HepG2 (cell line): ENCODE measurements around the gene RELB. TPM values are rescaled to one million over a fixed set of nuclear protein-coding genes. Genes with fewer than 3 reads are reported as not detected.
A peak's percentile ranks its signal among the peaks of the same experiment; 100 is the strongest.

ENCODE experiments used
- ARID4A ChIP-seq: sonication (generic); formaldehyde crosslinking; IDR thresholded peaks from 2 replicates; pipeline ENCODE4 v1.5.0; 2020; ENCODE audit warnings: mild to moderate bottlenecking, missing genetic modification reagents, borderline replicate concordance
- ARNTL ChIP-seq: sonication (generic); formaldehyde crosslinking; IDR thresholded peaks from 2 replicates; pipeline ENCODE4 v1.4.0; 2020; ENCODE audit warnings: mild to moderate bottlenecking, missing genetic modification reagents
- ATF1 ChIP-seq: IDR thresholded peaks from 2 replicates; pipeline ENCODE4 v1.6.1; 2016; ENCODE audit warnings: mild to moderate bottlenecking, control low read depth
- GTF2F1 ChIP-seq: fragments of 150-350 bp; IDR thresholded peaks from 2 replicates; pipeline ENCODE4 v1.6.1; 2014; ENCODE audit warnings: low read length
- HMG20A ChIP-seq: IDR thresholded peaks from 2 replicates; pipeline ENCODE4 v1.6.1; 2016; ENCODE audit warnings: borderline replicate concordance
- HMGA1 ChIP-seq: sonication (generic); formaldehyde crosslinking; conservative IDR thresholded peaks from 2 replicates; pipeline ENCODE4 v1.4.0; 2020; ENCODE audit warnings: missing genetic modification reagents
- NONO ChIP-seq, 2 experiments: fragments of 450-650 bp in 1 of 2; sonication (generic) in 1 of 2; formaldehyde crosslinking in 1 of 2; IDR thresholded peaks in 1 of 2; conservative IDR thresholded peaks in 1 of 2; 2 replicates each; pipeline versions ENCODE4 v1.6.1 to v1.8.0; 2017 to 2022; ENCODE audit warnings: mild to moderate bottlenecking in 1 of 2, missing genetic modification reagents in 1 of 2, moderate library complexity in 1 of 2
- PPARG ChIP-seq: conservative IDR thresholded peaks from 2 replicates; pipeline ENCODE4 v1.6.1; 2016; ENCODE audit warnings: missing biosample characterization, missing genetic modification reagents
- UBTF ChIP-seq: sonication (generic); formaldehyde crosslinking; IDR thresholded peaks from 2 replicates; pipeline ENCODE4 v1.4.0; 2020; ENCODE audit warnings: mild to moderate bottlenecking, missing genetic modification reagents
- YEATS4 ChIP-seq: sonication (generic); formaldehyde crosslinking; IDR thresholded peaks from 2 replicates; pipeline ENCODE4 v1.4.0; 2020; ENCODE audit warnings: missing genetic modification reagents, borderline replicate concordance
- ZBTB21 ChIP-seq: sonication (generic); formaldehyde crosslinking; IDR thresholded peaks from 2 replicates; pipeline ENCODE4 v1.4.0; 2020; ENCODE audit warnings: missing genetic modification reagents
- ZBTB8A ChIP-seq: sonication (generic); formaldehyde crosslinking; IDR thresholded peaks from 2 replicates; pipeline ENCODE4 v1.4.0; 2020; ENCODE audit warnings: mild to moderate bottlenecking, low read depth, missing genetic modification reagents, borderline replicate concordance
- ZNF460 ChIP-seq: sonication (generic); formaldehyde crosslinking; IDR thresholded peaks from 2 replicates; pipeline ENCODE4 v1.5.1; 2020; ENCODE audit warnings: missing genetic modification reagents, mild to moderate bottlenecking, borderline replicate concordance
- ZNF709 ChIP-seq: sonication (generic); formaldehyde crosslinking; IDR thresholded peaks from 2 replicates; pipeline ENCODE4 v1.5.0; 2020; ENCODE audit warnings: mild to moderate bottlenecking, missing genetic modification reagents
- ZNF713 ChIP-seq: sonication (generic); formaldehyde crosslinking; IDR thresholded peaks from 2 replicates; pipeline ENCODE4 v1.4.0; 2020; ENCODE audit warnings: mild to moderate bottlenecking, missing genetic modification reagents
- ZNF773 ChIP-seq: sonication (generic); formaldehyde crosslinking; IDR thresholded peaks from 2 replicates; pipeline ENCODE4 v1.4.0; 2020; ENCODE audit warnings: missing genetic modification reagents, borderline replicate concordance
- ZNF775 ChIP-seq: sonication (generic); formaldehyde crosslinking; IDR thresholded peaks from 2 replicates; pipeline ENCODE4 v1.4.0; 2020; ENCODE audit warnings: missing genetic modification reagents, mild to moderate bottlenecking, moderate library complexity, borderline replicate concordance
- polyA plus RNA-seq, 8 experiments: library from polyadenylated mRNA; depleted of rRNA in 3 of 8; stranded (reverse) in 7 of 8; unstranded in 1 of 8; fragments of >200 nt; fragmentation: Illumina TruSeq in 4 of 8; extraction: Trizol in 4 of 8; gene quantifications; 2 replicates each; pipeline versions ENCODE4 v1.2.1 to v1.2.3, GENCODE V29; 2011 to 2016; ENCODE audit warnings: low read depth in 4 of 8, missing spikeins in 1 of 8, mixed read lengths in 1 of 8; ENCODE audit not compliant: insufficient read depth in 1 of 8
- total RNA-seq, 5 experiments: library from RNA; depleted of rRNA; stranded (reverse); fragments of >200 nt; fragmentation: Illumina TruSeq; extraction: Trizol; gene quantifications; 2 replicates each; pipeline ENCODE4 v1.2.3, GENCODE V29; 2016; ENCODE audit warnings: low read depth in 1 of 5
- TF ChIP-seq, protein P1 (sequence below), 2 experiments: sonication (generic) in 1 of 2; formaldehyde crosslinking in 1 of 2; IDR thresholded peaks; 2 replicates each; pipeline versions ENCODE4 v1.5.1 to v1.6.1; 2011 to 2020; ENCODE audit warnings: borderline replicate concordance in 1 of 2, low read depth in 1 of 2, low read length in 1 of 2, mild to moderate bottlenecking in 1 of 2, missing genetic modification reagents in 1 of 2, moderate library complexity in 1 of 2
- TF ChIP-seq, protein P2 (sequence below): sonication (generic); formaldehyde crosslinking; IDR thresholded peaks from 2 replicates; pipeline ENCODE4 v1.8.1; 2023; ENCODE audit warnings: missing genetic modification reagents, mild to moderate bottlenecking, borderline replicate concordance

The RELB gene
- total and polyA plus RNA-seq, 2 of the 13 experiments (the other 11 are each of a cell fraction or from before 2014, with no cell fraction given), result 1.9 to 3.5 TPM

DNA sequence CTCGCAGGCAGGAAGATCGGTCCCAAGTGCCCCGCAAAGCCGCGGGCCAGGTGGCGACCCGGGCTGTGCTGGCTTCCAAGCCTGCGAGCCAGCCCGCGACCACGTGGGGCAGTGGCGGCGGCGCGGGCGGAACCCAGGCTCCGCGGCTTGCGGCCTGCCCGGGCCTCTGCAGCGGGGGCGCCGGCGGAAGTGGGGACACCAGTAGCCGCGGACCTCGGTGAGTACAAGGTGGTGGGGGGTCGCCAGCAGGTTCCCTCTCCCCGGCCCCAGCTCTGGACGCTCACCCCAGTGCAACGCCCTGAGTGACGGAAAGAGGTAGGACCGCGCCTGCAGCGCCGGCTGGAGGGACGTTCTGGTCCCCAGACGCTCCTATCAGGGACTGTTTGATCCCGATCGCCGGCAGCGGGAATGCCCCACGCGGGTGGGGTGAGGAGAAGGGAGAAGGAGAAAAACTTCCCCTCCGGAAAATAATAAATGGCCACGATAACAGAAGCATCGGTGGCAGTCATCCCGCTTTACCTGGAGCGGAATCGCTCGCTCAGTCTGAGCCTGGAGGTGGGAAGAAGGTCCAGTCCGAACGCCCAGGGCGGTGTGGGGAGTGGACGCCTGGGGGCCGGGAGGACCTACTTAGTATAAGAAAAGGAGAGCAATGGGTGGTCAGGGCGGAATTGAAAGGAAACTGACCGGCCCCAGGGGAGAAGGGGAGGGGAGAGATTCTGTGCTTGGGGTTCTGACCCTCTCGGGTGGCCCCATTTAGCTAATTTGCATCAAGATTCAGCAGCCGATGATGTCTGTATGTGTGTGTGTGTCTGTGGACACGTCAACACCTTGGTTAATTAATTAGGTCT lies 78.0 kb downstream of the RELB start, which contains the start of gene GEMIN7 (continued):
- TF ChIP-seq ARID4A (peak; percentile 97; the same call in 1 of the 2 replicates), HMG20A (CRISPR knock-in tag) (no peak), ZNF713 (CRISPR knock-in tag) (no peak), YEATS4 (CRISPR knock-in tag) (peak; percentile 100), ZNF460 (peak; percentile 14; the same call in 1 of the 2 replicates), ZNF773 (CRISPR knock-in tag) (peak; percentile 91; the same call in 1 of the 2 replicates), GTF2F1 (no peak), ZNF775 (peak; percentile 70; the same call in 1 of the 2 replicates), ZBTB8A (CRISPR knock-in tag) (no peak), ATF1 (no peak), NONO (IDR thresholded peaks at IDR 0.05) (no peak), NONO (CRISPR knock-in tag; conservative IDR thresholded peaks at IDR 0.05) (peak; percentile 93), ZBTB21 (CRISPR knock-in tag) (0 out of 2 replicates have a peak, but pooled peaks have one; percentile 36), UBTF (CRISPR knock-in tag) (peak; percentile 82), ZNF709 (CRISPR knock-in tag) (peak; percentile 95), HMGA1 (CRISPR knock-in tag) (no peak), PPARG (CRISPR knock-in tag) (peak; percentile 72), ARNTL (CRISPR knock-in tag) (peak; percentile 92)
- TF ChIP-seq, protein P1, sequence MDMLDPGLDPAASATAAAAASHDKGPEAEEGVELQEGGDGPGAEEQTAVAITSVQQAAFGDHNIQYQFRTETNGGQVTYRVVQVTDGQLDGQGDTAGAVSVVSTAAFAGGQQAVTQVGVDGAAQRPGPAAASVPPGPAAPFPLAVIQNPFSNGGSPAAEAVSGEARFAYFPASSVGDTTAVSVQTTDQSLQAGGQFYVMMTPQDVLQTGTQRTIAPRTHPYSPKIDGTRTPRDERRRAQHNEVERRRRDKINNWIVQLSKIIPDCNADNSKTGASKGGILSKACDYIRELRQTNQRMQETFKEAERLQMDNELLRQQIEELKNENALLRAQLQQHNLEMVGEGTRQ (IDR thresholded peaks at IDR 0.05; ENCODE audit: low read depth, low read length), result peak; percentile 37; the same call in 1 of the 2 replicates
- TF ChIP-seq, protein P1 (CRISPR knock-in tag; IDR thresholded peaks at IDR 0.05; ENCODE audit: borderline replicate concordance), result peak; percentile 49; the same call in 1 of the 2 replicates
- TF ChIP-seq, protein P2, sequence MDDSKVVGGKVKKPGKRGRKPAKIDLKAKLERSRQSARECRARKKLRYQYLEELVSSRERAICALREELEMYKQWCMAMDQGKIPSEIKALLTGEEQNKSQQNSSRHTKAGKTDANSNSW, result peak; percentile 78; the same call in 1 of the 2 replicates
